Glomerular visceral epithelial cell (primary cell): ENCODE results near the gene ADGRL2.

ENCODE experiments used
- DNase-seq: peaks from one replicate; pipeline ENCODE4 v3.0.0-alpha.2; 2016; ENCODE audit errors: extremely low spot score

Gene ADGRL2

GRCh38 chr1:81805537-81806431 is 5.0 kb downstream of the ADGRL2 start:
- no peak for DNase-seq

- DNase-seq: no peak
Measured at GRCh38 chr1:81806432-81806770, 5.7 kb downstream of the ADGRL2 start.

GRCh38 chr1:81808760-81809159 is 8.0 kb downstream of the ADGRL2 start:
- DNase-seq: no peak

GRCh38 chr1:81809808-81810207 is 9.1 kb downstream of the ADGRL2 start:
- DNase-seq: no peak

GRCh38 chr1:81811757-81812371 is 11.1 kb downstream of the ADGRL2 start:
- no peak for DNase-seq

GRCh38 chr1:81812712-81813111 is 12.0 kb downstream of the ADGRL2 start:
- DNase-seq: no peak

- no peak for DNase-seq
Measured at GRCh38 chr1:81813691-81814090, 13.0 kb downstream of the ADGRL2 start.

GRCh38 chr1:81819613-81820012 is 18.9 kb downstream of the ADGRL2 start:
- no peak for DNase-seq

GRCh38 chr1:81820765-81821164 is 20.0 kb downstream of the ADGRL2 start:
- no peak for DNase-seq

- DNase-seq: no peak
Measured at GRCh38 chr1:81823082-81823481, 22.3 kb downstream of the ADGRL2 start.

- no peak for DNase-seq
Measured at GRCh38 chr1:81824759-81825158, 24.0 kb downstream of the ADGRL2 start.

- no peak for DNase-seq
Measured at GRCh38 chr1:81827942-81828341, 27.2 kb downstream of the ADGRL2 start.

GRCh38 chr1:81832573-81832972 is 31.8 kb downstream of the ADGRL2 start:
- DNase-seq: peak; percentile 20

- no peak for DNase-seq
Measured at GRCh38 chr1:81833722-81834121, 33.0 kb downstream of the ADGRL2 start.

GRCh38 chr1:81834268-81834667 is 33.5 kb downstream of the ADGRL2 start:
- no peak for DNase-seq

GRCh38 chr1:81834921-81835698 is 34.4 kb downstream of the ADGRL2 start:
- no peak for DNase-seq

- no peak for DNase-seq
Measured at GRCh38 chr1:81836007-81836626, 35.4 kb downstream of the ADGRL2 start.

GRCh38 chr1:81838600-81839218 is 38.0 kb downstream of the ADGRL2 start:
- no peak for DNase-seq

- DNase-seq: no peak
Measured at GRCh38 chr1:81840805-81841204, 40.1 kb downstream of the ADGRL2 start.

- DNase-seq: no peak
Measured at GRCh38 chr1:81841795-81842194, 41.1 kb downstream of the ADGRL2 start.

GRCh38 chr1:81844477-81844876 is 43.7 kb downstream of the ADGRL2 start:
- DNase-seq: no peak

GRCh38 chr1:81846630-81847029 is 45.9 kb downstream of the ADGRL2 start:
- DNase-seq: no peak
